HG03045 (cell line): ENCODE results near the gene MBD3L1.

Source experiments
- ATAC-seq: cut with Tn5 transposase; IDR thresholded peaks from one replicate; pipeline ENCODE4 v1.9.1; 2021; ENCODE audit warnings: mild to moderate bottlenecking, moderate library complexity; ENCODE audit not compliant: unreplicated experiment

Gene MBD3L1

GRCh38 chr19:8880868-8881488 lies 48.8 kb downstream of the MBD3L1 start:
- ATAC-seq, result no peak

- no peak for ATAC-seq
Observed at GRCh38 chr19:8881512-8881911, 49.3 kb downstream of the MBD3L1 start.

GRCh38 chr19:8884416-8884815 lies 52.2 kb downstream of the MBD3L1 start:
- no peak for ATAC-seq

GRCh38 chr19:8887364-8887763 lies 55.2 kb downstream of the MBD3L1 start:
- no peak for ATAC-seq

- ATAC-seq, result no peak
Observed at GRCh38 chr19:8890260-8890659, 58.1 kb downstream of the MBD3L1 start.
